Adrenal gland (tissue), 12 donors: Measurements from ENCODE around the gene MOCS2. TPM values are rescaled to one million over a fixed set of nuclear protein-coding genes. Genes with fewer than 3 reads are reported as not detected.

Source experiments
- DNase-seq, 7 donors: peaks; one replicate each; pipeline ENCODE4 v3.0.0-alpha.2; 2019 to 2020
- H3K27ac ChIP-seq, 5 donors: fragments of 200-600 bp; sonication (generic) in 4 of 5; 1 replicate in 3 of 5; 2 replicates in 2 of 5; pipeline versions ENCODE4 v1.5.1 to v1.8.0; 2016 to 2020; ENCODE audit warnings: mild to moderate bottlenecking in 1 of 5
- H3K27me3 ChIP-seq: fragments of 200-600 bp; 2 replicates; pipeline ENCODE4 v1.8.0; 2021
- H3K36me3 ChIP-seq, 2 donors: fragments of 200-600 bp; replicated peaks in 1 of 2; 1 replicate in 1 of 2; 2 replicates in 1 of 2; pipeline versions ENCODE4 v1.5.1 to v1.8.0; 2018 to 2022
- H3K4me1 ChIP-seq, 2 donors: fragments of 200-600 bp; replicated peaks in 1 of 2; 1 replicate in 1 of 2; 2 replicates in 1 of 2; pipeline versions ENCODE4 v1.5.1 to v1.8.0; 2018 to 2021
- H3K4me3 ChIP-seq, 4 donors: fragments of 200-600 bp; sonication (generic) in 3 of 4; one replicate each; pipeline ENCODE4 v1.5.1; 2016 to 2018
- H3K9me3 ChIP-seq, 3 donors: fragments of 200-600 bp; sonication (generic) in 1 of 3; replicated peaks in 1 of 3; 1 replicate in 2 of 3; 2 replicates in 1 of 3; pipeline versions ENCODE4 v1.5.1 to v1.8.0; 2016 to 2021
- POLR2A ChIP-seq, 2 donors: fragments of 450-650 bp; IDR thresholded peaks; one replicate each; pipeline ENCODE4 v1.6.1; 2017; ENCODE audit warnings: antibody characterized with exemption in 2 of 2, mild to moderate bottlenecking in 2 of 2, moderate library complexity in 1 of 2
- WGBS, 4 donors: extraction: QIAGEN DNeasy Blood & Tissue Kit in 2 of 4; methylation state at CpG; one replicate each; pipeline versions ENCODE4 v1.1.5 to v1.1.7; 2013 to 2017; 5-methylcytosine and 5-hydroxymethylcytosine counted together
- intact Hi-C, 2 donors: fragments of 100-400 bp; cut with DNase I; formaldehyde crosslinking; loops; one replicate each; pipeline versions ENCODE4 v1.14.1 to v1.15.0; 2022 to 2023
- polyA plus RNA-seq, 3 donors: library from polyadenylated mRNA; stranded (reverse); fragments of 200-250 nt in 2 of 3; fragments of 350-450 nt in 1 of 3; fragmentation: Illumina TruSeq in 1 of 3; extraction: RNeasy Lipid Tissue Mini Kit (QIAGEN cat#74804) in 1 of 3; gene quantifications; one replicate each; pipeline ENCODE4 v1.2.3, GENCODE V29; 2013 to 2014
- total RNA-seq, 9 donors: library from RNA; depleted of rRNA in 4 of 9; stranded (reverse); fragments of >200 nt in 4 of 9; fragments of 120-200 nt in 1 of 9; fragmentation: NEBNext Ultra II Directional in 1 of 9; extraction: Animal tissue kit (Norgen Biotek cat#: 25700) in 1 of 9; gene quantifications; one replicate each; pipeline versions ENCODE4 v1.1.0 to v1.2.4, GENCODE V29; 2013 to 2023
- TF ChIP-seq, protein P1 (sequence below), 6 experiments: fragments of 450-650 bp in 4 of 6; fragments of 200-600 bp in 2 of 6; sonication (generic) in 1 of 6; IDR thresholded peaks; 1 replicate in 5 of 6; 2 replicates in 1 of 6; pipeline versions ENCODE4 v1.5.1 to v1.8.0; 2016 to 2021; ENCODE audit warnings: antibody characterized with exemption in 6 of 6, mild to moderate bottlenecking in 2 of 6, moderate library complexity in 1 of 6
- donor health status: healthy with polysubstance abuse.
- donor health status: Bipolar disorder and iron deficiency.
- donor health status: DM: yes; HTN: yes; CAD: no.
- donor health status: DM: no; HTN: no; CAD: no.
- donor health status: DM: no; HTN: no; CAD: no.
- donor health status: DM: yes; HTN: yes; CAD: no.

MOCS2 gene
- total and polyA plus RNA-seq, 12 donors = 38.2 to 204 (median 82.1) TPM

DNA sequence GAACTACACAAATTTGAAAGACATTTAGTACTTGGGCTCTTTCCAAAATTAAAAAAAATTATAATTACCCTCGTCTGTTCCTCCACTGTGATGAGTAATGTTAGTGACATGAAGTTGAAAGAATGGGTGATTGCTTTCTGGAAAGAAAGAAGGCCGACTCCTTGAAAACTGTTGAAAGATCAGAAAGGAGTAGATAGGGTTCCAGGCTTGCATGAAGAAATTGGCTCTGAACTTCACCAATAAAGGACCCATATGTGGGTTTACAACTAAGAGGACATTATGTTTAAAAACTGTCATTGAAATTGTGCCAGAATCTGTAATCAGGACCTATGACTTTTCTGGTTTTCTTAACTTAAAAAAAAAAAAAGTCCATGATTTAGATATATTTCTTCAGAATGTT, 20.7 kb upstream of the MOCS2 start:
- no peak for TF ChIP-seq POLR2A (IDR thresholded peaks at IDR 0.05)
- TF ChIP-seq, protein P1, sequence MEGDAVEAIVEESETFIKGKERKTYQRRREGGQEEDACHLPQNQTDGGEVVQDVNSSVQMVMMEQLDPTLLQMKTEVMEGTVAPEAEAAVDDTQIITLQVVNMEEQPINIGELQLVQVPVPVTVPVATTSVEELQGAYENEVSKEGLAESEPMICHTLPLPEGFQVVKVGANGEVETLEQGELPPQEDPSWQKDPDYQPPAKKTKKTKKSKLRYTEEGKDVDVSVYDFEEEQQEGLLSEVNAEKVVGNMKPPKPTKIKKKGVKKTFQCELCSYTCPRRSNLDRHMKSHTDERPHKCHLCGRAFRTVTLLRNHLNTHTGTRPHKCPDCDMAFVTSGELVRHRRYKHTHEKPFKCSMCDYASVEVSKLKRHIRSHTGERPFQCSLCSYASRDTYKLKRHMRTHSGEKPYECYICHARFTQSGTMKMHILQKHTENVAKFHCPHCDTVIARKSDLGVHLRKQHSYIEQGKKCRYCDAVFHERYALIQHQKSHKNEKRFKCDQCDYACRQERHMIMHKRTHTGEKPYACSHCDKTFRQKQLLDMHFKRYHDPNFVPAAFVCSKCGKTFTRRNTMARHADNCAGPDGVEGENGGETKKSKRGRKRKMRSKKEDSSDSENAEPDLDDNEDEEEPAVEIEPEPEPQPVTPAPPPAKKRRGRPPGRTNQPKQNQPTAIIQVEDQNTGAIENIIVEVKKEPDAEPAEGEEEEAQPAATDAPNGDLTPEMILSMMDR (IDR thresholded peaks at IDR 0.05) = no peak
- no peaks in the 10 kb centered on the region for H3K36me3 ChIP-seq
- intact Hi-C loops = no loop called here
- no peak overlapping the region for H3K4me3 ChIP-seq
- WGBS, 4 donors = 18 to 26% (median 21%) methylated on average over 2 of the region's 2 CpGs
- H3K4me1 ChIP-seq = peaks cover 0 to 7% of the 10 kb centered on the region in 2 donors
- DNase-seq = no peak
- no peak overlapping the region for H3K27ac ChIP-seq
- no peaks in the 10 kb centered on the region for H3K9me3 ChIP-seq
- H3K27me3 ChIP-seq = no peaks in the 10 kb centered on the region

- H3K9me3 ChIP-seq = no peaks in the 10 kb centered on the region
- H3K4me3 ChIP-seq = no peak overlapping the region
- no peak for DNase-seq
- peaks cover 0 to 7% of the 10 kb centered on the region in 2 donors for H3K4me1 ChIP-seq
- intact Hi-C loops = no loop called here
- no peak overlapping the region for H3K27ac ChIP-seq
- TF ChIP-seq, protein P1 (IDR thresholded peaks at IDR 0.05) = no peak
- no peak for TF ChIP-seq POLR2A (IDR thresholded peaks at IDR 0.05)
- no peaks in the 10 kb centered on the region for H3K27me3 ChIP-seq
- no peaks in the 10 kb centered on the region for H3K36me3 ChIP-seq
- 81 to 100% (median 91%) methylated on average over 1 of the region's 1 CpG for WGBS, 4 donors
Observed at GRCh38 chr5:53128481-53128880, 18.9 kb upstream of the MOCS2 start.

- DNase-seq = no peak
- Histone ChIP-seq H3K27ac (no peak overlapping the region), H3K4me3 (no peak overlapping the region), H3K9me3 (no peaks in the 10 kb centered on the region), H3K36me3 (no peaks in the 10 kb centered on the region), H3K27me3 (no peaks in the 10 kb centered on the region), H3K4me1 (peaks cover 0 to 7% of the 10 kb centered on the region in 2 donors)
- intact Hi-C loops = no loop called here
- TF ChIP-seq, protein P1 (IDR thresholded peaks at IDR 0.05) = no peak
- no peak for TF ChIP-seq POLR2A (IDR thresholded peaks at IDR 0.05)
- WGBS, 4 donors = 0 to 70% (median 54%) methylated on average over 1 of the region's 1 CpG
Observed at GRCh38 chr5:53127107-53127506, 17.6 kb upstream of the MOCS2 start.

DNA sequence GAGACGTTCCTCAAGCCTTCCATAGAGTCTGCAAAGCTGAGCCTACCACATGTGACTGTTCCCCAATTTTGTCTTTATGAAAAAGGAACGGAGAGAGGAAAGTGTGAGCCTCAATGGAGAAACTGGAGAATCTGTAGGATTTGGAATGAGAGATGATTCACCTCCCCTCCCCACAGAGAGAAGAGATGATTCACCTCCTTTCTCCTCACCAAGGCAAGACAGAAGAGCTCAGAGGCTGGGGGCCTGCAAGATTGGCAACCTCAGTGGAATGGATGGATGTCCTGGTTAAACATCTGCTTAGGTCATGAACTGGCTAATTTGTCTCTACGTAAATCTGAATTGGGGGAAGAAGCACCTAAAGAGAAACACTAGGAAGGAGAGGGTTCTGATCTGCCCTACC, 17.0 kb upstream of the MOCS2 start:
- no peaks in the 10 kb centered on the region for H3K27me3 ChIP-seq
- H3K9me3 ChIP-seq = no peaks in the 10 kb centered on the region
- TF ChIP-seq, protein P1 (IDR thresholded peaks at IDR 0.05) = no peak
- no peak for TF ChIP-seq POLR2A (IDR thresholded peaks at IDR 0.05)
- H3K4me3 ChIP-seq = no peak overlapping the region
- intact Hi-C loops = no loop called here
- no peak for DNase-seq
- H3K4me1 ChIP-seq = peaks cover 0 to 7% of the 10 kb centered on the region in 2 donors
- H3K36me3 ChIP-seq = no peaks in the 10 kb centered on the region
- no peak overlapping the region for H3K27ac ChIP-seq
- 91 to 100% (median 95%) methylated on average over 3 of the region's 3 CpGs for WGBS, 4 donors
